Uterus (tissue), 2 donors: ENCODE measurements around the gene RSAD1.

Experiments
- POLR2A ChIP-seq, 2 donors: fragments of 450-650 bp; IDR thresholded peaks; one replicate each; pipeline ENCODE4 v1.6.1; 2016; ENCODE audit warnings: antibody characterized with exemption in 2 of 2, mild to moderate bottlenecking in 1 of 2, moderate library complexity in 1 of 2
- TF ChIP-seq, protein P1 (sequence below), 4 experiments: fragments of 200-600 bp in 2 of 4; fragments of 450-650 bp in 2 of 4; sonication (generic) in 2 of 4; IDR thresholded peaks; one replicate each; pipeline ENCODE4 v1.5.1; 2016 to 2019; ENCODE audit warnings: antibody characterized with exemption in 4 of 4, mild to moderate bottlenecking in 2 of 4, moderate library complexity in 1 of 4

DNA sequence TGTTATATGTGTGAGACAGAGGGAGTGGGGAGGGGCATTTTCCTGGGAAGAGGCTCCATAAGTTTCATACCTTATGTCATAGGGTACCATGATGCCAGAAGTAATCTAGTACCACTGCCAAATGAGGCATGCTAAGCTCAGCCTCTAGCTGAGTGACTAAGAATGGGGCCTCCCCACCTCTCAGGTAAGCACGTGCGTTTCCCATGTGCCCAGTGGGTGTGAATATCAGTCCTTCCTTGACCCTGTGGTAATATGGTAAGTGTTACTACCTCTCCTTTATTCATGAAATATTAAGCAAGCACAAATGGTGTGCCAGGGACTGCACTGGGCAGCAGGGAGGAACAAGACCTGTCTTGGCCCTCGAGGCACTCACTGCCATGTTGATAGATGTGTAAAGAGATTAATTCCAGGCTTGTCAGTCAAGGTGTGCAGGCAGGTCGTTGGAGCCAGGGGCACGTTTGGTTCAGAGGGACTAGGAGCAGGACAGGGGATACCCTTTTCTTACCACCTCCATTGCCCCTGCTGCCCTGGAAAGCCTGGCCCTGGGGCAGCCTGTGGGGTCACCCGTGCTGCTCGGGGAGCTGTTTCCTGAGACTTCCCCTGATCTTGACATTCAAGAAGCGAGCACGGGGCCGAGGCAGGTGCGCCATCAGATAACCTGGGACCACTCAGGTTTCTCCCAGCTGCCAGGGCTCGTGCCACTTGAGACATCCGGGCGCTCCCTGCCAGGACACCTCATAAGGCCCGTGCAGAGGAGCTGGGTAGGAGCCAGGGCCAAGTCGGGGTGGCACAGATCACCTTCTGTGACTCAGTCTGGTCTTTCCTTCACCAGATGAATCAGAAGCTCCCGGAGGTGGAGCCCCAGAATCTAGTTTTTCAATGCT is 8.8 kb downstream of the RSAD1 start:
- TF ChIP-seq, protein P1, sequence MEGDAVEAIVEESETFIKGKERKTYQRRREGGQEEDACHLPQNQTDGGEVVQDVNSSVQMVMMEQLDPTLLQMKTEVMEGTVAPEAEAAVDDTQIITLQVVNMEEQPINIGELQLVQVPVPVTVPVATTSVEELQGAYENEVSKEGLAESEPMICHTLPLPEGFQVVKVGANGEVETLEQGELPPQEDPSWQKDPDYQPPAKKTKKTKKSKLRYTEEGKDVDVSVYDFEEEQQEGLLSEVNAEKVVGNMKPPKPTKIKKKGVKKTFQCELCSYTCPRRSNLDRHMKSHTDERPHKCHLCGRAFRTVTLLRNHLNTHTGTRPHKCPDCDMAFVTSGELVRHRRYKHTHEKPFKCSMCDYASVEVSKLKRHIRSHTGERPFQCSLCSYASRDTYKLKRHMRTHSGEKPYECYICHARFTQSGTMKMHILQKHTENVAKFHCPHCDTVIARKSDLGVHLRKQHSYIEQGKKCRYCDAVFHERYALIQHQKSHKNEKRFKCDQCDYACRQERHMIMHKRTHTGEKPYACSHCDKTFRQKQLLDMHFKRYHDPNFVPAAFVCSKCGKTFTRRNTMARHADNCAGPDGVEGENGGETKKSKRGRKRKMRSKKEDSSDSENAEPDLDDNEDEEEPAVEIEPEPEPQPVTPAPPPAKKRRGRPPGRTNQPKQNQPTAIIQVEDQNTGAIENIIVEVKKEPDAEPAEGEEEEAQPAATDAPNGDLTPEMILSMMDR (IDR thresholded peaks at IDR 0.05): no peak
- TF ChIP-seq POLR2A (IDR thresholded peaks at IDR 0.05): no peak
